Coronary artery (tissue), 2 donors: ENCODE measurements around the gene THADA.

Experiments used
- DNase-seq: peaks from one replicate; pipeline ENCODE4 v3.0.0-alpha.2; 2017; ENCODE audit warnings: low spot score
- H3K27ac ChIP-seq, 2 donors: fragments of 200-600 bp; sonication (generic); one replicate each; pipeline ENCODE4 v1.5.1; 2016 to 2019
- H3K4me3 ChIP-seq: fragments of 200-600 bp; sonication (generic); 2 replicates; pipeline ENCODE4 v1.5.1; 2016; ENCODE audit warnings: mild to moderate bottlenecking, moderate library complexity
- TF ChIP-seq, protein P1 (sequence below): fragments of 200-600 bp; sonication (generic); IDR thresholded peaks from one replicate; pipeline ENCODE4 v1.5.1; 2019; ENCODE audit warnings: antibody characterized with exemption

The THADA gene

DNA sequence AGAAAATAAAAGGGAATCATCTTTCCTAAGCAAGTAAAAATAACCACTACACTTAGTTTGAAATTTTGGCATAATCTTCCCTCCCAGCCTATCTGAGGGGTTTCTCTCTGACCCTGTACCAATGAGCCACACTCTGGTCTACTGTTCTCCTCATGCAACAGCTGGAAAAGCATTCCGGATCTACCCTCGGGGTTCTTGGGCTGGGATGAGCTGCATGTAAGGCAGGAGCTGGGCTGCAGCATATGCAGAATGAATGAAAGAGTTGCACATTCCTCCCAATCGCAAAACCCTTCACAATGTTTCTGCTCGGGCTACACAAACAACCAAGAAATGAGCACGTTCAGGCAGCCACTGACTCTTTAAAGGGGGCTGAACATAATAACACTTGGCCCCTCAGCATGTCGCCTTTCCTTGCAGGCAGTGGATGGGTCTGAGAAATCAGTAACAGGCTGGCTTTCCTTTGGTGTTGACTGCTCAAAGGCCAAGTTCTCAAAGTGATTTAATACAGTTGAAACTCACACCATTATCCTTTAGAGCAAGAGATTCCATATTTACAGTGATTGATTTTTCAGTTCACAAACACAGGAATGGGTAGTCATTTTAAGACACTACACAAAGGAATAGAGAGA lies 189.1 kb downstream of the THADA start:
- no peak overlapping the region for H3K27ac ChIP-seq

DNA sequence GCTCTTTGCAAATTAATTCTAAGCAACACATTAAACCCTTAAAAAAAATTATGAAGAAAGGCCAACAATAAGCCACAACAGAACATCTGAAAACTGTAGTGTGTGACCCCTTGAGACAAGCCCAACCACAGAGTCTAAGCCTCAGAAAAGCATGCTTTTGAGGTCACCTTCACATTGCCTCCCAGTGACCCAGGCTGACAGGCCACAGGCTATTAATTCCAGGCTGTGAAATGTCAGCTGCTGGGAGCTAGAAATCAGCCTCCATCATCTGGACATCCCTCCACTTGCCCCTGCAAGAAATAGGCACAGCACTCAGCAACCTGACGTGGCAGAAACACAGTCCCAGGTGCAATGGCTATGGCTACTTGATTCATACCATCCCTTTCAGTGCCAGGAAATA lies 190.0 kb downstream of the THADA start:
- no peak overlapping the region for H3K4me3 ChIP-seq
- DNase-seq: no peak
- TF ChIP-seq, protein P1, sequence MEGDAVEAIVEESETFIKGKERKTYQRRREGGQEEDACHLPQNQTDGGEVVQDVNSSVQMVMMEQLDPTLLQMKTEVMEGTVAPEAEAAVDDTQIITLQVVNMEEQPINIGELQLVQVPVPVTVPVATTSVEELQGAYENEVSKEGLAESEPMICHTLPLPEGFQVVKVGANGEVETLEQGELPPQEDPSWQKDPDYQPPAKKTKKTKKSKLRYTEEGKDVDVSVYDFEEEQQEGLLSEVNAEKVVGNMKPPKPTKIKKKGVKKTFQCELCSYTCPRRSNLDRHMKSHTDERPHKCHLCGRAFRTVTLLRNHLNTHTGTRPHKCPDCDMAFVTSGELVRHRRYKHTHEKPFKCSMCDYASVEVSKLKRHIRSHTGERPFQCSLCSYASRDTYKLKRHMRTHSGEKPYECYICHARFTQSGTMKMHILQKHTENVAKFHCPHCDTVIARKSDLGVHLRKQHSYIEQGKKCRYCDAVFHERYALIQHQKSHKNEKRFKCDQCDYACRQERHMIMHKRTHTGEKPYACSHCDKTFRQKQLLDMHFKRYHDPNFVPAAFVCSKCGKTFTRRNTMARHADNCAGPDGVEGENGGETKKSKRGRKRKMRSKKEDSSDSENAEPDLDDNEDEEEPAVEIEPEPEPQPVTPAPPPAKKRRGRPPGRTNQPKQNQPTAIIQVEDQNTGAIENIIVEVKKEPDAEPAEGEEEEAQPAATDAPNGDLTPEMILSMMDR: no peak
- H3K27ac ChIP-seq: no peak overlapping the region

More for the DNA sequence above, 189.1 kb downstream of the THADA start:
- no peak for DNase-seq
- TF ChIP-seq, protein P1: no peak
- H3K4me3 ChIP-seq: no peak overlapping the region

- no peak overlapping the region for H3K4me3 ChIP-seq
- no peak for DNase-seq
- H3K27ac ChIP-seq: no peak overlapping the region
- TF ChIP-seq, protein P1: no peak
Measured at GRCh38 chr2:43402452-43402937, 193.3 kb downstream of the THADA start.

DNA sequence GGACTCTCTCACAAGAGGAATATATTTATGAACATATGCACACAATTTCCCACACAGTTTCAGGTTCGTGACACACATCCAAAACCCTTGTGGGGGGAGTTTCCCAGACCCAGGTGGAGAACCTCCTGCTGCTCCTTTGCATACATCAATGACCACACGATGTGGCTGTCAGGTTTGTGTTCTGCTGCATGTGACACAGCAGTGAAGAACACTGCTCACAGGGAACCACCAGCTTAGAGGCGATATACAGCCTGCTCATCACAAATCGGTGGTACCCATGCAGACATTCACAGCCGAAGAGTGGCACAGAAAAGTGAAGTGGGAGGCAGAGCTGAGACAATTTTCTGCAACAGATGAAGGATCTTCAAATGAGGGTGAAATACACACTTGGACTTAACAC lies 193.8 kb downstream of the THADA start:
- DNase-seq: no peak
- no peak overlapping the region for H3K27ac ChIP-seq
- TF ChIP-seq, protein P1: no peak
- no peak overlapping the region for H3K4me3 ChIP-seq

- DNase-seq: no peak
- Histone ChIP-seq H3K27ac (peak overlapping the region; percentile 25 to 63), H3K4me3 (no peak overlapping the region)
- TF ChIP-seq, protein P1: no peak
Measured at GRCh38 chr2:43400508-43400907, 195.3 kb downstream of the THADA start.

- TF ChIP-seq, protein P1: no peak
- no peak for DNase-seq
- Histone ChIP-seq H3K4me3 (no peak overlapping the region), H3K27ac (peak overlapping the region; percentile 61 to 63)
Measured at GRCh38 chr2:43399515-43400264, 196.1 kb downstream of the THADA start.

DNA sequence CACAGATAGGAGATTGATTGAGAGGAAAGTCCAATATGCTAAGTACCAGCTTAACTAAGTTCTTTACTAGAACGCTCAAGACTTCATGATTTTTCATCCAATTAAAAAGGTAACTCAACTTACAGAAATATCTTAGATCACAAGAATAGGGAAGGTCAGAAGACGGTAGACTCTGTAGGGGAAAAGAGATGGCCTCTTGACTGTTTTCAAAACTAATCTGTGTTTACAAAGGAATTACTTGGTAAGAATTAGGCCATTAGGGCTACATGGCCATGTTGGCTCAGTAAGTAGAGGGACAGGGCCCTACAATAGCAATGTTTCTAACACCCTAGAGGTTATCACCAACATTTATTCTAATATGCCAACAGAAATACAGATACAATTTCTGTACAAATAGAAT lies 196.7 kb downstream of the THADA start:
- TF ChIP-seq, protein P1: no peak
- peak overlapping the region; percentile 61 to 63 for H3K27ac ChIP-seq
- no peak for DNase-seq

More for the DNA sequence above, 196.7 kb downstream of the THADA start:
- no peak overlapping the region for H3K4me3 ChIP-seq
